K562 (cell line): ENCODE results near the gene CLTC. TPM values are rescaled to one million over a fixed set of nuclear protein-coding genes. Genes with fewer than 3 reads are reported as not detected.

Source experiments
- CBX5 ChIP-seq: IDR thresholded peaks from 2 replicates; pipeline ENCODE4 v1.6.1; 2014; ENCODE audit warnings: low read depth, borderline replicate concordance
- E2F3 ChIP-seq: fragments of 250-450 bp; sonication (Bioruptor Pico); IDR thresholded peaks from 2 replicates; pipeline ENCODE4 v1.4.0; 2020; ENCODE audit warnings: mild to moderate bottlenecking
- EWSR1 ChIP-seq: fragments of 450-650 bp; IDR thresholded peaks from 2 replicates; pipeline ENCODE4 v1.6.1; 2018; ENCODE audit warnings: borderline replicate concordance, mild to moderate bottlenecking, low read depth, moderate library complexity; ENCODE audit not compliant: partially characterized antibody
- MAFK ChIP-seq: IDR thresholded peaks from 2 replicates; pipeline ENCODE4 v1.6.1; 2011; ENCODE audit warnings: low read length, improper control_type of control experiment
- MED1 ChIP-seq: sonication (generic); formaldehyde crosslinking; IDR thresholded peaks from 2 replicates; pipeline ENCODE4 v1.8.1; 2023; ENCODE audit warnings: missing genetic modification reagents, borderline replicate concordance
- NR2F6 ChIP-seq: fragments of 450-650 bp; formaldehyde crosslinking; IDR thresholded peaks from 2 replicates; pipeline ENCODE4 v1.4.0; 2020; ENCODE audit warnings: mild to moderate bottlenecking
- NRF1 ChIP-seq, 2 experiments: fragments of 450-650 bp; IDR thresholded peaks in 1 of 2; conservative IDR thresholded peaks in 1 of 2; 2 replicates each; pipeline ENCODE4 v1.6.1; 2014; ENCODE audit warnings: mild to moderate bottlenecking in 2 of 2
- NUFIP1 ChIP-seq: fragments of 450-650 bp; IDR thresholded peaks from 2 replicates; pipeline ENCODE4 v1.6.1; 2018; ENCODE audit not compliant: partially characterized antibody
- PATZ1 ChIP-seq: fragments of 250-450 bp; sonication (Bioruptor Pico); IDR thresholded peaks from 2 replicates; pipeline ENCODE4 v1.5.0; 2020; ENCODE audit warnings: mild to moderate bottlenecking, borderline replicate concordance
- PCBP2 ChIP-seq: fragments of 200-400 bp; formaldehyde crosslinking; IDR thresholded peaks from 2 replicates; pipeline ENCODE4 v1.6.1; 2018; ENCODE audit warnings: low read length, low read depth, mild to moderate bottlenecking, moderate library complexity; ENCODE audit not compliant: poor library complexity, severe bottlenecking
- POLR2B ChIP-seq: fragments of 450-650 bp; IDR thresholded peaks from 2 replicates; pipeline ENCODE4 v1.6.1; 2018; ENCODE audit warnings: low read depth; ENCODE audit not compliant: partially characterized antibody
- SMAD1 ChIP-seq: fragments of 150-350 bp; IDR thresholded peaks from 2 replicates; pipeline ENCODE4 v1.6.1; 2014; ENCODE audit warnings: low read length, low read depth; ENCODE audit not compliant: partially characterized antibody
- THAP12 ChIP-seq: fragments of 250-450 bp; sonication (Bioruptor Pico); IDR thresholded peaks from 2 replicates; pipeline ENCODE4 v1.9.0; 2021; ENCODE audit warnings: mild to moderate bottlenecking, inconsistent platforms
- U2AF1 ChIP-seq: fragments of 200-400 bp; formaldehyde crosslinking; optimal IDR thresholded peaks from 2 replicates; pipeline ENCODE3; 2017; ENCODE audit warnings: mild to moderate bottlenecking, low read depth, low read length, moderate library complexity
- ZKSCAN3 ChIP-seq: fragments of 250-450 bp; sonication (Bioruptor Pico); IDR thresholded peaks from 2 replicates; pipeline ENCODE4 v1.4.0; 2020
- ZNF212 ChIP-seq: fragments of 450-650 bp; formaldehyde crosslinking; IDR thresholded peaks from 2 replicates; pipeline ENCODE4 v1.4.0; 2020; ENCODE audit warnings: mild to moderate bottlenecking
- ZNF589 ChIP-seq: fragments of 200-800 bp; sonication (Bioruptor generic); IDR thresholded peaks from 2 replicates; pipeline ENCODE4 v1.6.1; 2016; ENCODE audit warnings: low read depth, missing genetic modification characterization, missing compliant biosample characterization
- polyA plus RNA-seq, 8 experiments: library from polyadenylated mRNA; depleted of rRNA in 4 of 8; stranded (reverse) in 5 of 8; unstranded in 3 of 8; fragments of >200 nt; fragmentation: Nextera tagmentation in 2 of 8; fragmentation: Illumina TruSeq in 1 of 8; extraction: Ambion mirVana in 2 of 8; extraction: Trizol in 1 of 8; gene quantifications; 2 replicates each; pipeline versions ENCODE4 v1.2.1 to v1.2.3, GENCODE V29; 2011 to 2014; ENCODE audit warnings: inconsistent platforms in 1 of 8, missing spikeins in 1 of 8
- total RNA-seq, 7 experiments: library from RNA; depleted of rRNA in 6 of 7; stranded (reverse); fragments of >200 nt in 6 of 7; fragmentation: Illumina TruSeq in 2 of 7; extraction: Trizol in 2 of 7; gene quantifications; 2 replicates each; pipeline versions ENCODE4 v1.2.1 to v1.2.3, GENCODE V29; 2011 to 2021; ENCODE audit warnings: low replicate concordance in 1 of 7
- TF ChIP-seq, protein P1 (sequence below), 2 experiments: fragments of 150-350 bp in 1 of 2; IDR thresholded peaks; 2 replicates each; pipeline ENCODE4 v1.6.1; 2012 to 2016; ENCODE audit warnings: low read depth in 2 of 2, low read length in 2 of 2, mild to moderate bottlenecking in 1 of 2, moderate library complexity in 1 of 2
- TF ChIP-seq, protein P2 (sequence below): sonication (generic); formaldehyde crosslinking; IDR thresholded peaks from 2 replicates; pipeline ENCODE4 v1.8.1; 2022; ENCODE audit warnings: missing genetic modification reagents

Gene CLTC
- total and polyA plus RNA-seq, 9 of the 15 experiments (the other 6 are each of a cell fraction or from before 2014, with no cell fraction given) = 115 to 267 (median 174) TPM

- TF ChIP-seq THAP12 (CRISPR knock-in tag) (peak; percentile 79), NRF1 (conservative IDR thresholded peaks at IDR 0.05 in 1 of 2, IDR thresholded peaks at IDR 0.05 in 1 of 2) (peak; percentile 77 to 82), NR2F6 (CRISPR knock-in tag) (no peak), ZNF589 (CRISPR knock-in tag) (peak; percentile 88), U2AF1 (peak; percentile 75), E2F3 (peak; percentile 54), MAFK (peak; percentile 78), PATZ1 (CRISPR knock-in tag) (no peak), EWSR1 (no peak), ZNF212 (no peak), SMAD1 (peak; percentile 56), MED1 (no peak), ZKSCAN3 (no peak), PCBP2 (no peak), POLR2B (peak; percentile 87), CBX5 (no peak), NUFIP1 (no peak)
- TF ChIP-seq, protein P1, sequence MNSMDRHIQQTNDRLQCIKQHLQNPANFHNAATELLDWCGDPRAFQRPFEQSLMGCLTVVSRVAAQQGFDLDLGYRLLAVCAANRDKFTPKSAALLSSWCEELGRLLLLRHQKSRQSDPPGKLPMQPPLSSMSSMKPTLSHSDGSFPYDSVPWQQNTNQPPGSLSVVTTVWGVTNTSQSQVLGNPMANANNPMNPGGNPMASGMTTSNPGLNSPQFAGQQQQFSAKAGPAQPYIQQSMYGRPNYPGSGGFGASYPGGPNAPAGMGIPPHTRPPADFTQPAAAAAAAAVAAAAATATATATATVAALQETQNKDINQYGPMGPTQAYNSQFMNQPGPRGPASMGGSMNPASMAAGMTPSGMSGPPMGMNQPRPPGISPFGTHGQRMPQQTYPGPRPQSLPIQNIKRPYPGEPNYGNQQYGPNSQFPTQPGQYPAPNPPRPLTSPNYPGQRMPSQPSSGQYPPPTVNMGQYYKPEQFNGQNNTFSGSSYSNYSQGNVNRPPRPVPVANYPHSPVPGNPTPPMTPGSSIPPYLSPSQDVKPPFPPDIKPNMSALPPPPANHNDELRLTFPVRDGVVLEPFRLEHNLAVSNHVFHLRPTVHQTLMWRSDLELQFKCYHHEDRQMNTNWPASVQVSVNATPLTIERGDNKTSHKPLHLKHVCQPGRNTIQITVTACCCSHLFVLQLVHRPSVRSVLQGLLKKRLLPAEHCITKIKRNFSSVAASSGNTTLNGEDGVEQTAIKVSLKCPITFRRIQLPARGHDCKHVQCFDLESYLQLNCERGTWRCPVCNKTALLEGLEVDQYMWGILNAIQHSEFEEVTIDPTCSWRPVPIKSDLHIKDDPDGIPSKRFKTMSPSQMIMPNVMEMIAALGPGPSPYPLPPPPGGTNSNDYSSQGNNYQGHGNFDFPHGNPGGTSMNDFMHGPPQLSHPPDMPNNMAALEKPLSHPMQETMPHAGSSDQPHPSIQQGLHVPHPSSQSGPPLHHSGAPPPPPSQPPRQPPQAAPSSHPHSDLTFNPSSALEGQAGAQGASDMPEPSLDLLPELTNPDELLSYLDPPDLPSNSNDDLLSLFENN (IDR thresholded peaks at IDR 0.05; ENCODE audit: low read depth in 2 of 2, low read length in 2 of 2) = peak in 1 of 2 experiments; percentile 55; a peak in 1 of 4 replicates
- TF ChIP-seq, protein P2, sequence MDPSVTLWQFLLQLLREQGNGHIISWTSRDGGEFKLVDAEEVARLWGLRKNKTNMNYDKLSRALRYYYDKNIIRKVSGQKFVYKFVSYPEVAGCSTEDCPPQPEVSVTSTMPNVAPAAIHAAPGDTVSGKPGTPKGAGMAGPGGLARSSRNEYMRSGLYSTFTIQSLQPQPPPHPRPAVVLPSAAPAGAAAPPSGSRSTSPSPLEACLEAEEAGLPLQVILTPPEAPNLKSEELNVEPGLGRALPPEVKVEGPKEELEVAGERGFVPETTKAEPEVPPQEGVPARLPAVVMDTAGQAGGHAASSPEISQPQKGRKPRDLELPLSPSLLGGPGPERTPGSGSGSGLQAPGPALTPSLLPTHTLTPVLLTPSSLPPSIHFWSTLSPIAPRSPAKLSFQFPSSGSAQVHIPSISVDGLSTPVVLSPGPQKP (CRISPR knock-in tag) = no peak
Measured at GRCh38 chr17:59619298-59620063, at the start of gene CLTC (continued).
